ENCODE results near the gene GSTA3. TPM values are rescaled to one million over a fixed set of nuclear protein-coding genes. Genes with fewer than 3 reads are reported as not detected.
"Not testable (repeated sequence)": the region's sequence is repeated elsewhere in the genome, so short reads cannot be mapped to it uniquely, and the experiment has no call there.

GSTA3 gene
- total RNA-seq, 2 donors from 2014 or later: not detected

GRCh38 chr6:52858416-52858815, 51.1 kb downstream of the GSTA3 start:
- H3K4me3 ChIP-seq: no peak overlapping the region
- H3K36me3 ChIP-seq: no peaks in the 10 kb centered on the region
- no peak for DNase-seq
- H3K4me1 ChIP-seq: no peaks in the 10 kb centered on the region
- no peak overlapping the region for H3K27ac ChIP-seq
- no peaks in the 10 kb centered on the region for H3K9me3 ChIP-seq
- intact Hi-C loops (cut with DNase I): no loop called here
- TF ChIP-seq CTCF (IDR thresholded peaks at IDR 0.05): no peak
- H3K27me3 ChIP-seq: no peaks in the 10 kb centered on the region
- no peak overlapping the region for H3K9ac ChIP-seq (ENCODE audit: low read depth in 2 of 2, low read length in 2 of 2)

- H3K36me3 ChIP-seq; H3K27ac ChIP-seq; H3K9ac ChIP-seq (ENCODE audit: low read depth in 2 of 2, low read length in 2 of 2); H3K27me3 ChIP-seq; H3K9me3 ChIP-seq; H3K4me3 ChIP-seq; intact Hi-C loops (cut with DNase I); H3K4me1 ChIP-seq: not testable (repeated sequence)
- DNase-seq: peak; percentile 29
Measured at GRCh38 chr6:52856137-52856536, 53.4 kb downstream of the GSTA3 start.

- Histone ChIP-seq H3K4me1 (no peaks in the 10 kb centered on the region), H3K9ac (ENCODE audit: low read depth in 2 of 2, low read length in 2 of 2) (no peak overlapping the region), H3K27ac (no peak overlapping the region), H3K9me3 (no peaks in the 10 kb centered on the region), H3K36me3 (no peaks in the 10 kb centered on the region), H3K27me3 (no peaks in the 10 kb centered on the region), H3K4me3 (no peak overlapping the region)
- DNase-seq: no peak
- intact Hi-C loops (cut with DNase I): no loop called here
- no peak for TF ChIP-seq CTCF (IDR thresholded peaks at IDR 0.05)
Measured at GRCh38 chr6:52849137-52849536, 60.4 kb downstream of the GSTA3 start.

Other genes with a start within 250 kb of the GSTA3 start
- 10 to 100 TPM; 22.0 to 24.1 TPM for gene TMEM14A, start 238.6 kb downstream of the GSTA3 start, total RNA-seq
- gene GSTA2, start 146.2 kb downstream of the GSTA3 start, total RNA-seq: under 1 TPM; 0.22 to 0.35 TPM
- 1 to 10 TPM; 6.8 to 8.1 TPM for gene GSTA1, start 105.9 kb downstream of the GSTA3 start, total RNA-seq
- not detected for gene GSTA5, start 68.9 kb downstream of the GSTA3 start, total RNA-seq
- 10 to 100 TPM; 13.5 to 17.0 TPM for gene GSTA4, start 85.6 kb upstream of the GSTA3 start, total RNA-seq
- 10 to 100 TPM; 15.6 to 24.8 TPM for gene CILK1, start 152.1 kb upstream of the GSTA3 start, total RNA-seq
- 10 to 100 TPM; 49.7 to 57.9 TPM for gene FBXO9, start 155.7 kb upstream of the GSTA3 start, total RNA-seq
- gene GCM1, start 239.1 kb upstream of the GSTA3 start, total RNA-seq: not detected